Tibial artery (tissue), 4 donors: ENCODE results near the gene PTPRN2.
"Not testable (repeated sequence)": the region's sequence is repeated elsewhere in the genome, so short reads cannot be mapped to it uniquely, and the experiment has no call there.

Experiments used
- DNase-seq, 2 donors: peaks; one replicate each; pipeline ENCODE4 v3.0.0-alpha.2; 2019
- H3K27ac ChIP-seq, 2 donors: fragments of 200-600 bp; sonication (generic) in 1 of 2; 1 replicate in 1 of 2; 2 replicates in 1 of 2; pipeline ENCODE4 v1.5.1; 2018 to 2019; ENCODE audit warnings: mild to moderate bottlenecking in 1 of 2
- H3K27me3 ChIP-seq, 2 donors: fragments of 200-600 bp; sonication (generic) in 1 of 2; one replicate each; pipeline versions ENCODE4 v1.5.1 to v1.6.0; 2016 to 2019
- H3K36me3 ChIP-seq, 3 donors: fragments of 200-600 bp; sonication (generic) in 2 of 3; one replicate each; pipeline ENCODE4 v1.5.1; 2016 to 2019; ENCODE audit warnings: mild to moderate bottlenecking in 2 of 3
- H3K4me1 ChIP-seq, 4 donors: fragments of 200-600 bp; sonication (generic) in 2 of 4; 1 replicate in 3 of 4; 2 replicates in 1 of 4; pipeline ENCODE4 v1.5.1; 2016 to 2019
- H3K4me3 ChIP-seq, 2 donors: fragments of 200-600 bp; sonication (generic) in 1 of 2; 1 replicate in 1 of 2; 2 replicates in 1 of 2; pipeline ENCODE4 v1.5.1; 2018 to 2019; ENCODE audit warnings: mild to moderate bottlenecking in 2 of 2
- H3K9me3 ChIP-seq, 3 donors: fragments of 200-600 bp; sonication (generic) in 1 of 3; one replicate each; pipeline ENCODE4 v1.5.1; 2016 to 2019
- intact Hi-C: fragments of 100-400 bp; cut with DNase I; formaldehyde crosslinking; loops from one replicate; pipeline ENCODE4 v1.15.0; 2023; ENCODE audit warnings: low total_unique reads
- TF ChIP-seq, protein P1 (sequence below), 2 experiments: fragments of 200-600 bp in 1 of 2; fragments of 450-650 bp in 1 of 2; IDR thresholded peaks; one replicate each; pipeline ENCODE4 v1.5.1; 2017 to 2019; ENCODE audit warnings: antibody characterized with exemption in 2 of 2, mild to moderate bottlenecking in 1 of 2, moderate library complexity in 1 of 2

The PTPRN2 gene

DNA sequence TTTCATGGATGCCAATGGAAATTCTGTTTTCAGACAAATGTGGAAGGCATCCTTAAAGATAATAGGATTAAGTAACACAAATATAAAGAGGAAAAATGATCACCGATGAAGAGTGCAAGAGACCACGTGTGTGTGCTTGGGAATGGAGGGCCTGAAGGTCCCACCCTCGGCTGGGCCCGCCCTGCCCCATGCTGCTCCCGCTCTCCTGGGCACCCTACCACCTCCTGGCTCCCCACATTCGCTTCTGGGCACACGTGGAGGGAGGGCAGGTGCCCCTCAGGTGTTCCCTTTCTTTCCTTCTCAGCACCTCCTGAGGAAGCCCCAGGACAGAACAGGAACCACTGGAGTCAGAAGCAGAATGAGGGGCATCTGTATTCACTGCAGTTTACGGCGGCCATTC lies 883.3 kb downstream of the PTPRN2 start:
- H3K27ac ChIP-seq, result no peak overlapping the region
- intact Hi-C loops, result no loop called here
- H3K4me3 ChIP-seq, result no peak overlapping the region
- H3K27me3 ChIP-seq, result peaks cover 0 to 35% of the 10 kb centered on the region in 2 donors
- no peaks in the 10 kb centered on the region for H3K9me3 ChIP-seq
- DNase-seq, result peak in 1 of 2 donors; percentile 49
- no peaks in the 10 kb centered on the region for H3K4me1 ChIP-seq
- TF ChIP-seq, protein P1, sequence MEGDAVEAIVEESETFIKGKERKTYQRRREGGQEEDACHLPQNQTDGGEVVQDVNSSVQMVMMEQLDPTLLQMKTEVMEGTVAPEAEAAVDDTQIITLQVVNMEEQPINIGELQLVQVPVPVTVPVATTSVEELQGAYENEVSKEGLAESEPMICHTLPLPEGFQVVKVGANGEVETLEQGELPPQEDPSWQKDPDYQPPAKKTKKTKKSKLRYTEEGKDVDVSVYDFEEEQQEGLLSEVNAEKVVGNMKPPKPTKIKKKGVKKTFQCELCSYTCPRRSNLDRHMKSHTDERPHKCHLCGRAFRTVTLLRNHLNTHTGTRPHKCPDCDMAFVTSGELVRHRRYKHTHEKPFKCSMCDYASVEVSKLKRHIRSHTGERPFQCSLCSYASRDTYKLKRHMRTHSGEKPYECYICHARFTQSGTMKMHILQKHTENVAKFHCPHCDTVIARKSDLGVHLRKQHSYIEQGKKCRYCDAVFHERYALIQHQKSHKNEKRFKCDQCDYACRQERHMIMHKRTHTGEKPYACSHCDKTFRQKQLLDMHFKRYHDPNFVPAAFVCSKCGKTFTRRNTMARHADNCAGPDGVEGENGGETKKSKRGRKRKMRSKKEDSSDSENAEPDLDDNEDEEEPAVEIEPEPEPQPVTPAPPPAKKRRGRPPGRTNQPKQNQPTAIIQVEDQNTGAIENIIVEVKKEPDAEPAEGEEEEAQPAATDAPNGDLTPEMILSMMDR (IDR thresholded peaks at IDR 0.05), result no peak
- H3K36me3 ChIP-seq, result no peaks in the 10 kb centered on the region

DNA sequence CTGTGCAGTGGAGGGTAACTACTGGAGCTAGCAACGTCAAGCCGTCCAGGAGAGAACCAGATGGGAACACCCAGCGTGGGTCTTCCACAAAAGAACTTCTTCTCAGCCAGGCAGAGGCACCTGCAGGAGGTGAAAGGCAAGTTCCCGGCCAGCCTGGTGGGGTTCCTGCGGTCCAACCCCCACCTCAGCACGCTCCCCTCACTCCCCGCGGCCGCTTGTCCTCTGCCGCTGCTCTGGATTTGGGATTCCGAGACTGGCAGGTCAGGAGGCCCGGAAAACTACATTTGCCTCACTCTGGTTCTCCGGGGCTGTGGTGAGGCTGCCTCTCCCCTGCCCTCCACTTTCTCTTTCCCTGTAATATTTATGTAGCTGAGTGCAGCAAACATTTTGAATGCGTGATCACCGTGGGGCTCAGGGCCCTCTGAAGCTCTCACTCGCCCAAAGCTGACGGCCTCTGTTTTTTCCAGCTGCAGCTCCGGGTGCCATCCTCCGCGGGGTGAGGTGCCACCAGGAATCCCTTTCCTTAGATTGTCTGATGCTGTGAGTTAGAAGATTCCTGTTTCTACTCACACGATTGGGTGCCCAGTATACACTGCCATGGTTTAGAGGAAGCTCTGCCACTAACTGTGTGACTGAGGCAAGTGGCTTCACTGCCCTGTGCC lies 884.0 kb downstream of the PTPRN2 start:
- intact Hi-C loops, result no loop called here
- Histone ChIP-seq H3K27me3 (peaks cover 0 to 36% of the 10 kb centered on the region in 2 donors), H3K9me3 (no peaks in the 10 kb centered on the region), H3K27ac (no peak overlapping the region), H3K4me1 (no peaks in the 10 kb centered on the region), H3K4me3 (no peak overlapping the region), H3K36me3 (no peaks in the 10 kb centered on the region)
- peak in 1 of 2 donors; percentile 27 for DNase-seq
- TF ChIP-seq, protein P1 (IDR thresholded peaks at IDR 0.05), result no peak

GRCh38 chr7:157703131-157703530 lies 884.5 kb downstream of the PTPRN2 start:
- Histone ChIP-seq H3K4me1 (no peaks in the 10 kb centered on the region), H3K36me3 (no peaks in the 10 kb centered on the region), H3K27me3 (peaks cover 0 to 36% of the 10 kb centered on the region in 2 donors), H3K27ac (no peak overlapping the region), H3K9me3 (no peaks in the 10 kb centered on the region), H3K4me3 (no peak overlapping the region)
- intact Hi-C loops, result no loop called here
- DNase-seq, result peak in 1 of 2 donors; percentile 50
- TF ChIP-seq, protein P1 (IDR thresholded peaks at IDR 0.05), result no peak

DNA sequence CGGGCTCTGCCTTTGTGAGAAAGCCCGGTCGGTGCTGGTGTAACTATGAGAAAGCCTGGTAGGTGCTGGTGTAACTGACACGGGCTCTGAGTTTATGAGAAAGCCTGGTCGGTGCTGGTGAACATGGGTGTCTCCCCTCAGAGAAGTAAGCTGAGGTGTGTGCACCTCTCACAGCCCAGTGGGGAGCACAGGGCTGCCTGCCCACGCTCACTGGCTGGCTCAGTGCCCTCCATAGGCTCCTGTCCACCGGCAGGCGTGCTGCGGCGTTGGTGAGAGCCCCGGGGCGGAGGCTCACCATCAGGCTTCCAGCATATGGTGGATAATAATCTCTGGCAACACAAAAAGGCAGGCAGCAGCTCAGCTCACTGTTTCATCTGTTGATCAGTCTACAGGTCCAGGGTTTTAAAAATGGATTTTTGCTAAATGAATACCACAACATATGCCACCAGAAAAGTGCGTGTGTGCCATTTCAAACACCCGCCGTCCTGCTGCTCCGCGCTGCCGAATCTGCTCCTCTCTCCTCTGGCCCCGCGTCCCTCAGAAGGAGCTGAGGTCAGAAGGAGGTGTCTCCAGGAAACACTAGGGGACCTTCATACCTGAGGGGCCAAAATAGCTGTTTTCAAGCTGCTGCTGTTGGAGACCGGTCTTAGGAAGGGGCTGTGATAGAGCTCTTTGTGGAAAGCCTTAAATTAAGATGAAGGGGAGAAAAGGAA lies 885.2 kb downstream of the PTPRN2 start:
- no peaks in the 10 kb centered on the region for H3K4me1 ChIP-seq
- peak in 1 of 2 donors; percentile 34 for DNase-seq
- no peaks in the 10 kb centered on the region for H3K36me3 ChIP-seq
- intact Hi-C loops, result no loop called here
- peaks cover 0 to 36% of the 10 kb centered on the region in 2 donors for H3K27me3 ChIP-seq
- TF ChIP-seq, protein P1 (IDR thresholded peaks at IDR 0.05), result no peak
- H3K27ac ChIP-seq, result no peak overlapping the region
- H3K9me3 ChIP-seq, result no peaks in the 10 kb centered on the region
- no peak overlapping the region for H3K4me3 ChIP-seq

DNA sequence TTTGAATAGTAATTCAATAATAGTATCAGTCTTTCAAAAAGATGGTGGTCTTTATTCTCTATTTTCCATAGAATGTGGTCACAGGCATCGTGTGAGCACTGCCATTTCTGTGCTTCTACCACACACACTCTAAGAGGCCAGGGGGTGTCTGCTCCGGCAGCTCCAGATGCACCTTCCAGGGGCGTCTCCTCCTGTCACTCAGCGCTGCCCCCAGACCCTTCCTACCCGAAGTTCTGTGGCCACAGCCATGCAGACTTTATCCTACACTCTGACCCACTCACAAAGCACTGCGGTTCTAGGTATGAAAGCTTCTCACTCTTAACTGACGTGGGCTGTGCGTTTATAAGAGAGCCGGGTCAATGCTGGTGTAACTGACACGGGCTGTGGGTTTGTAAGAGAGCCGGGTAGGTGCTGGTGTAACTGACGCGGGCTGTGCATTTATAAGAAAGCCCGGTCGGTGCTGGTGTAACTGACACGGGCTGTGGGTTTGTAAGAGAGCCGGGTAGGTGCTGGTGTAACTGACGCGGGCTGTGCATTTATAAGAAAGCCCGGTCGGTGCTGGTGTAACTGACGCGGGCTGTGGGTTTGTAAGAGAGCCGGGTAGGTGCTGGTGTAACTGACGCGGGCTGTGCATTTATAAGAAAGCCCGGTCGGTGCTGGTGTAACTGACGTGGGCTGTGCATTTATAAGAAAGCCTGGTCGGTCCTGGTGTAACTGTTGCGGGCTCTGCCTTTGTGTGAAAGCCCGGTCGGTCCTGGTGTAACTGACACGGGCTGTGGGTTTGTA lies 886.0 kb downstream of the PTPRN2 start:
- H3K4me3 ChIP-seq, intact Hi-C loops, H3K9me3 ChIP-seq, H3K27ac ChIP-seq, DNase-seq, H3K4me1 ChIP-seq, H3K36me3 ChIP-seq: not testable (repeated sequence)
- H3K27me3 ChIP-seq, result peaks cover 0 to 36% of the 10 kb centered on the region in 2 donors
